Jurkat, Clone E6-1 (cell line): ENCODE results near the gene GALNT5.

ENCODE experiments used
- DNase-seq: peaks from one replicate; pipeline ENCODE4 v3.0.0-alpha.2; 2011; ENCODE audit warnings: low read depth, low spot score
- H3K4me3 ChIP-seq: 2 replicates; pipeline ENCODE4 v1.5.1; 2011; ENCODE audit warnings: mild to moderate bottlenecking, low read length, control low read depth, moderate library complexity

GALNT5 gene

GRCh38 chr2:157245846-157246764 lies 11.4 kb upstream of the GALNT5 start:
- H3K4me3 ChIP-seq: no peak overlapping the region

GRCh38 chr2:157246765-157247407 lies 10.6 kb upstream of the GALNT5 start:
- no peak for DNase-seq
- H3K4me3 ChIP-seq: no peak overlapping the region

More at GRCh38 chr2:157245846-157246764, 11.4 kb upstream of the GALNT5 start:
- no peak for DNase-seq

GRCh38 chr2:157250836-157251235 lies 6.7 kb upstream of the GALNT5 start:
- no peak overlapping the region for H3K4me3 ChIP-seq
- DNase-seq: no peak

GRCh38 chr2:157251932-157252331 lies 5.6 kb upstream of the GALNT5 start:
- no peak for DNase-seq
- no peak overlapping the region for H3K4me3 ChIP-seq

GRCh38 chr2:157252529-157252928 lies 5.0 kb upstream of the GALNT5 start:
- no peak overlapping the region for H3K4me3 ChIP-seq
- no peak for DNase-seq

GRCh38 chr2:157254041-157254440 lies 3.5 kb upstream of the GALNT5 start:
- DNase-seq: no peak
- H3K4me3 ChIP-seq: no peak overlapping the region

DNA sequence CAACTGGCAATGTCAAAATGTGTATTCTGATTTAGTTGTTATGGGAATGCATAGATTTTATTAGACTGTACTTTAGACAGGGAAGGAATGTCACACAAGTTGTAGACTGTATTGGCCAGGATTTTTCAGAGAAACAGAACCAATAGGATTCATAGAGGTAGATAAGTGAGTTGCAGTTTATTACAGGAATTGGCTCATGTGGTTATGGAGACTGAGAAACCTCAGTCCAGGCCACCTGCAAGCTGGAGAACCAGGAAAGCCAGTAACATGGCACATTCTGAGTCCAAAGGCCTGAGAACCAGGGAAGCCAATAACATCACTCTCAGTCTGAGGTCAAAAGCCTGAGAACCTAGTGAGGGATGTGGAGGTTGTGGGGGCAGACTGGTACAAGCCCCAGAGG lies 1.8 kb upstream of the GALNT5 start:
- DNase-seq: no peak
- H3K4me3 ChIP-seq: no peak overlapping the region

DNA sequence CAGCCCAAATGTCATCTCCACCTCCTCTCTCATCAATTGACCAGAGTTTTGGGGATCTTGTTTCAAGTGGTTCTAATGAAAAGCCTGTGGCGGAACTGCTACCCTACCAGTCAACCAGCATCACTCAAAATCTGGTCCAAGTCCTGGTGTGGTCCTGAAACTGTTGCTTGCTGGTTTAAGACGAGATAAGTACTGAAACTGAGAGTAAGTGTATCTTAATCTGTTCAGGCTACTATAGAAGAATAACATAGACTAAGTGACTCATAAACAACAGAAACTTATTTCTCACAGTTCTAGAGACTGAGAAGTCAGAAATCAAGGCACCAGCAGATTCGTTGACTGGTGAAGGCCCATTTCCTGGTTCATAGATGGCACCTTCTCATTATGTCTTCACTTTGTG lies 879 bp upstream of the GALNT5 start:
- DNase-seq: no peak
- H3K4me3 ChIP-seq: no peak overlapping the region

- no peak overlapping the region for H3K4me3 ChIP-seq
Measured at GRCh38 chr2:157258520-157259326, 1.2 kb downstream of the GALNT5 start.

GRCh38 chr2:157259386-157259785 lies 1.9 kb downstream of the GALNT5 start:
- H3K4me3 ChIP-seq: no peak overlapping the region
- no peak for DNase-seq

More at GRCh38 chr2:157258520-157259326, 1.2 kb downstream of the GALNT5 start:
- no peak for DNase-seq

DNA sequence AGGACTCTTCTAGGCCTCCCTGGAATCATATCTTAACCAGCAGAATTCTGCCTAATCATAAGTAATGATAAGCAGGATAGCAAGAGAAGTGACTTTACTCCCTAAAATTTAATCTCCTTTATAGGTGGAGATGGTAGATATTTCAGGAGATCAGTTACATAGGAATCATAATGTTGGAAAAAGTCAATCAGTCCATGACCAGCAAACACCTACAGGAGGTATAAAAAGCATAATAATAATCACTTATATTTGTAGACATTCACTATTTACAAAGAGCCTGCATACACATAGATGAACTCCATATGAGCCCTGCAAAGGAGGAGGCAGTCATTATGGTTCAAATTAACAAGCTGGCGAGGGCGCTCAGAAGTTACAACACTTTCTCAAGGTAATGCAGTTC lies 2.5 kb downstream of the GALNT5 start:
- no peak overlapping the region for H3K4me3 ChIP-seq

DNA sequence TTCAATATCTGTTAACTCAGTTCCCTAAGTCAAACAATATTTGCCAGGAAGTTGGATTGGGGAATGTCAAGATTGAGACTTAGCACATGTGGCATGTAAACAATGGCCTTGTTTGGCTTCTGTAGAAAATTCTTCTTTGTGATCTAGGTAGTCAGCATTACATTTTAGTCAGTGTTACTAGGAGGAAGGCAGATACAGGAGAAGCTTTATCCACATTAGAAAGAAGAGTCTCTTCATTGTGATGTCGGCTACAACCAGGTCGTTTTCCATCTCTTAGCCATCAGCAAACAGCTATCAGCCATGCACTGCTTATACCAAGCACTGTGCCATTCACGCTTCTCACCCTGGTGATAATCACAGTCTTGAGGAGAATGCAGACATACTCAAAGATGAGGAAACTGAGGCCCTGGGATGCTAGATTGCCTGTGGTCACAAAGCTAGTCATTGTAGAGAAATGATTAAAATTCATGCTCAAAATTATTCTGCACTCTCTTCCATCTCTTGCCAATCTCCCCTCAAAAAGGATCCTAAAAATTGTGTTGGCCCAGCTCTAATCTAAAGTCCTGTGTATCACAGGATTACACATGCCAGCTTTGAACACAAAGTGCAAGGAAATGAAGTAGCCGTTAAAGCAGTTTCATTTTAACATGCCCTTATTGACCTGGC lies 3.2 kb downstream of the GALNT5 start:
- H3K4me3 ChIP-seq: no peak overlapping the region

More for the DNA sequence above, 2.5 kb downstream of the GALNT5 start:
- DNase-seq: no peak

DNA sequence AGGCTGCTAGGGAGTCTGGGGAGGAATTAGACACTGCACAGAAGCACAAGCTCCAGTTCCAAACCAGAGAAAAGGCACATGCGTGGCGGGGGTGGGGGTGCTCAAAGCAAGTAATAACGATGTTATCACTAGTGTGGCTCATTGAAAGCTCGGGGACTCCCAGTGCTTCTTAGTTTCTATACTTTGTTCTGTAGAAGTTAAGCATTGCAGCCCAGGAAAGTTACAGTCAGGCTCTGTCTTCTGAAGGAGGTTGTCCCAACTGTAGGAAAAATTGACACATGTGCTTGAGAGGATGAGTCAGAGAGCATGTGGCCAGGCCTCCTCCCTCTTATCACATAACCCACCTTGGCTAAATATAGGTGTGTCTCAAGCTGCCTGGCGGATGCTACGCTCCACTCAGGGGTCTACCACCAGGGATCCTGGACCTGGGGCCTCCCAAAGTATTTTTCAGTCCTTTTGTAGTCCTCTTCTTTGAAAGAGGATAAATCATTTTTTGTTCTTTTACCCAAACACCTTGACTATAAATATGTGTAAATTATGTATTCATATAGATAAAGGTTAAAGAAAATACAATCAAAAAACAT lies 3.8 kb downstream of the GALNT5 start:
- DNase-seq: no peak
- no peak overlapping the region for H3K4me3 ChIP-seq

More for the DNA sequence above, 3.2 kb downstream of the GALNT5 start:
- no peak for DNase-seq

DNA sequence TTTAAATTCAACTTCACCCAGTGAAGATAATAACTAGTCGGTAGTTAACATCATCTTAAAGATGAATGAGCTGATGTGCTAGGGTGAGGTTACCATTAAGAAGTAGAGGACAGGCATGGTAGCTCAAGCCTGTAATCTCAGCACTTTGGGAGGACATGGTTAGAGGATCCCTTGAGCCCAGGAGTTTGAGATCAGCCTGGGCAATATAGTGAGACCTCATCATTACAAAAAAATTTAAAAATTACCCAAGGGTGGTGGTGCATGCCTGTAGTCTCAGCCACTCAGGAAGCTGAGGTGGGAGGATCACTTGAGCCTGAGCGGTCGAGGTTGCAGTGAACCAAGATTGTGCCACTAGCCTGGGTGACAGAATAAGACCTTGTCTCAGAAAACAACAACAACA lies 4.7 kb downstream of the GALNT5 start:
- no peak for DNase-seq
- H3K4me3 ChIP-seq: no peak overlapping the region

DNA sequence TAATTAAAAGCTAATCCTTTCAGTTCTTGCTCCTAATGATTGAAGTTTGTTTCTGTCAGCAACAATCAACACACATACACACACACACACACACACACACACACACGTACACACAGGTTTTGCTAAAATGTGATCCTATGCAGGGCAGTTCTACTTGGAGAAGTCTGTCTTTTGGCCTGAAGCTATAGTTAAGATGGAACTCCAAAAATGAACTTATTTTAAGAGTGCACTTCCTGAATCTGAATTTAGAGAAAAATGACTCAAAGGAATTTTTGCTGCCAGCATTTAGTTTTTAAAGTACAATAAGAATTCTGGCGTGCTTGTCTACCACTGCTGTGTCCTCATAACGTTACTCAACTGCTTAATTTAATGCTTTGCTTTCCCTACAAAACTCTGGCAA lies 6.6 kb downstream of the GALNT5 start:
- DNase-seq: no peak
- no peak overlapping the region for H3K4me3 ChIP-seq

GRCh38 chr2:157265825-157266224 lies 8.3 kb downstream of the GALNT5 start:
- H3K4me3 ChIP-seq: no peak overlapping the region
- DNase-seq: no peak

GRCh38 chr2:157267476-157267875 lies 10.0 kb downstream of the GALNT5 start:
- peak; percentile 11 for DNase-seq
- H3K4me3 ChIP-seq: no peak overlapping the region

DNA sequence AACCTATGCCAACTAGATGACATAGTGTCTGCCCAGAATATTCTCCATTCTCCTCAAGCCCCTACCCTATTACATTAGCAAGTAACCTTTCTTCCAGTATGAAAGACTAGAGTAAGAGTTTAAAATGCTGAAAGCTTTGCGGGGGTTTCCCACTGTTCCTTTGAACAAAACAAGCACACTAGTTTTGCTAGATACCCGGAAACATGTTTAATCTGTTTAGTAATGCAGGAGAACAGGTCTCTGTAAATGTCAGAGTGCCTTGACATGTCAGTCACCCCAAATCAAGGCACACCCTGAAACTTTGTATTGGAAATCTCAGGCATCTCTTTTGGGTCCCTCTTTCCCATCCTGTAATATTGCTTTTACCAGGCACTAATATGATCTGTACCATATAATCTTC lies 11.6 kb downstream of the GALNT5 start:
- no peak for DNase-seq

GRCh38 chr2:157269922-157270321 lies 12.4 kb downstream of the GALNT5 start:
- H3K4me3 ChIP-seq: no peak overlapping the region
- DNase-seq: no peak

More for the DNA sequence above, 11.6 kb downstream of the GALNT5 start:
- H3K4me3 ChIP-seq: no peak overlapping the region
